Parathyroid adenoma (tissue), 2 donors: ENCODE results near the gene CD58.

Source experiments
- H2AFZ ChIP-seq: fragments of 300-600 bp; sonication (generic); one replicate; pipeline ENCODE4 v1.7.0; 2017; ENCODE audit warnings: antibody characterized with exemption, mild to moderate bottlenecking
- H3K27ac ChIP-seq: fragments of 300-600 bp; sonication (generic); one replicate; pipeline ENCODE4 v1.7.0; 2017
- H3K27me3 ChIP-seq: fragments of 300-600 bp; sonication (generic); one replicate; pipeline ENCODE4 v1.7.0; 2017; ENCODE audit warnings: low read length; ENCODE audit not compliant: control insufficient read depth, insufficient read depth
- H3K36me3 ChIP-seq: fragments of 300-600 bp; sonication (generic); one replicate; pipeline ENCODE4 v1.7.0; 2017; ENCODE audit warnings: low read length; ENCODE audit not compliant: control insufficient read depth, insufficient read depth
- H3K4me1 ChIP-seq: fragments of 300-600 bp; sonication (generic); one replicate; pipeline ENCODE4 v1.7.0; 2017; ENCODE audit warnings: control low read depth
- H3K4me2 ChIP-seq: fragments of 300-600 bp; sonication (generic); one replicate; pipeline ENCODE4 v1.7.0; 2017; ENCODE audit warnings: low read length
- H3K4me3 ChIP-seq: fragments of 300-600 bp; sonication (generic); one replicate; pipeline ENCODE4 v1.7.0; 2017; ENCODE audit warnings: low read depth, low read length
- H3K79me2 ChIP-seq: fragments of 300-600 bp; sonication (generic); one replicate; pipeline ENCODE4 v1.7.0; 2017; ENCODE audit warnings: control low read depth
- H3K9ac ChIP-seq: fragments of 300-600 bp; sonication (generic); one replicate; pipeline ENCODE4 v1.7.0; 2017; ENCODE audit warnings: mild to moderate bottlenecking
- H3K9me3 ChIP-seq: fragments of 300-600 bp; sonication (generic); one replicate; pipeline ENCODE4 v1.7.0; 2017; ENCODE audit warnings: low read length; ENCODE audit not compliant: control insufficient read depth
- TF ChIP-seq, protein P1 (sequence below): fragments of 300-600 bp; sonication (generic); IDR thresholded peaks from one replicate; pipeline ENCODE4 v1.7.0; 2017; ENCODE audit warnings: antibody characterized with exemption, mild to moderate bottlenecking
- donor health status: primary hyperparathyroidism.

Gene CD58

DNA sequence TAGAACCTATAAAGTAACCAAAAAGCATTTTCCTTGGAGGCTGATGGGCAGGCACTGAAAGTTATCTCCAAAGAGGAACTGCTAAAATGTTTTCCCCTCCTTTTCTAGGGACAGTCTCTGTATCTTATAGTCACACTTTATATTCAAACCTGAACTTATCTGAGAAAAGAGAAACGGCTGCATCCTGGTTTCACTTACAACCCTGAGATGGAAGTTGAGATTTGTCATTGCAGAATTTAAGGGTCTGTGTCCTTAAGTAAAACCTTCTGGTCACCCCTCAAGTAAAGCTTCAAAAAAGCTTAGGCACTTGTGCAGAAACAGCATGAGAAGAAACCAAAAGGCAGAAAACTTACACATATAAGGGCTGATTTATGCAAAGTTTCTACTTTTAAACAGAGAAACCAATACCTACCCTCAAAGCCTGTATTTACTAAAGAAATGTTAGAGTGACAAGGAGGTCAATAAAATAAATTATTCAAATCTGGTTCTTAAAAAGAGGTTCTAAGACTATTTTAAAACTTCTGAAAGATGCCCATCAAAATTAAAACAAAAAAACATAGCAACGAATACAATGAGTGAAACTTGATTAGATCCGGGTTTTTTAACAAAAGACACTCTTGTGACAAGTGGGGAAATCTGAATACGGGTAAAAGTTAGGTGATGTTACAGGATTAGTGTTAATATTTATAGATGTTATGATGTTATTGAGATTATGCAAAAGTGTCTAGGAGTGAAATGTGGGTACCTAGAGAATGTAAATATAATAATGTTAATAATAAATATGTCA, 9.9 kb downstream of the CD58 start:
- Histone ChIP-seq H2AFZ (no peak overlapping the region), H3K4me1 (no peaks in the 10 kb centered on the region), H3K9ac (no peak overlapping the region), H3K27ac (no peak overlapping the region), H3K79me2 (no peaks in the 10 kb centered on the region), H3K27me3 (no peaks in the 10 kb centered on the region), H3K4me2 (no peak overlapping the region), H3K36me3 (no peaks in the 10 kb centered on the region), H3K9me3 (no peaks in the 10 kb centered on the region), H3K4me3 (no peak overlapping the region)
- TF ChIP-seq, protein P1, sequence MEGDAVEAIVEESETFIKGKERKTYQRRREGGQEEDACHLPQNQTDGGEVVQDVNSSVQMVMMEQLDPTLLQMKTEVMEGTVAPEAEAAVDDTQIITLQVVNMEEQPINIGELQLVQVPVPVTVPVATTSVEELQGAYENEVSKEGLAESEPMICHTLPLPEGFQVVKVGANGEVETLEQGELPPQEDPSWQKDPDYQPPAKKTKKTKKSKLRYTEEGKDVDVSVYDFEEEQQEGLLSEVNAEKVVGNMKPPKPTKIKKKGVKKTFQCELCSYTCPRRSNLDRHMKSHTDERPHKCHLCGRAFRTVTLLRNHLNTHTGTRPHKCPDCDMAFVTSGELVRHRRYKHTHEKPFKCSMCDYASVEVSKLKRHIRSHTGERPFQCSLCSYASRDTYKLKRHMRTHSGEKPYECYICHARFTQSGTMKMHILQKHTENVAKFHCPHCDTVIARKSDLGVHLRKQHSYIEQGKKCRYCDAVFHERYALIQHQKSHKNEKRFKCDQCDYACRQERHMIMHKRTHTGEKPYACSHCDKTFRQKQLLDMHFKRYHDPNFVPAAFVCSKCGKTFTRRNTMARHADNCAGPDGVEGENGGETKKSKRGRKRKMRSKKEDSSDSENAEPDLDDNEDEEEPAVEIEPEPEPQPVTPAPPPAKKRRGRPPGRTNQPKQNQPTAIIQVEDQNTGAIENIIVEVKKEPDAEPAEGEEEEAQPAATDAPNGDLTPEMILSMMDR: no peak

DNA sequence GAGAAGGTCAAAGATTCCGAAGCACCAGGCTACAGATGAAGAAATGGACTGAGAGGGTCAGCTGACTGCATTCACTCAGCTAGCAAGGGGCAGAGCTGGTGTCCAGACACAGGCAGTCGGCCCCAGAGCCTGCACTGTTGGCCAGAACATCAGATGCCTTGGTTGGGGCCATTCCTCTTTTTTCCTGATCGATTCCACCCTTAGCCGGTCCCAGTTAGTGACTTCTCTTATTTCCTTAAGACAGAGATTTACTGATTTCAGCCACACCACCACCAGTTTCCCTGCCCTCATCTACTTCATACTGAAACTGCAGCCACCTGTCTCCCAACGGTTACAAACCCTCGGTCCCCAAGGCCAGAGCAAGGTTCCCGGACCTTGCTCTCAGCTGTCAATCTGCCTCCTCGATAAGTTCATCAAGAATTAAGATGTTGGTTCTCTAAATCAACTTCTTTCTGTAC, 11.5 kb downstream of the CD58 start:
- H3K9ac ChIP-seq: no peak overlapping the region
- no peak overlapping the region for H3K4me3 ChIP-seq
- TF ChIP-seq, protein P1: no peak
- H3K4me2 ChIP-seq: no peak overlapping the region
- H3K79me2 ChIP-seq: no peaks in the 10 kb centered on the region
- H3K27me3 ChIP-seq: no peaks in the 10 kb centered on the region
- H3K27ac ChIP-seq: no peak overlapping the region
- no peak overlapping the region for H2AFZ ChIP-seq
- no peaks in the 10 kb centered on the region for H3K9me3 ChIP-seq
- no peaks in the 10 kb centered on the region for H3K4me1 ChIP-seq
- H3K36me3 ChIP-seq: no peaks in the 10 kb centered on the region

DNA sequence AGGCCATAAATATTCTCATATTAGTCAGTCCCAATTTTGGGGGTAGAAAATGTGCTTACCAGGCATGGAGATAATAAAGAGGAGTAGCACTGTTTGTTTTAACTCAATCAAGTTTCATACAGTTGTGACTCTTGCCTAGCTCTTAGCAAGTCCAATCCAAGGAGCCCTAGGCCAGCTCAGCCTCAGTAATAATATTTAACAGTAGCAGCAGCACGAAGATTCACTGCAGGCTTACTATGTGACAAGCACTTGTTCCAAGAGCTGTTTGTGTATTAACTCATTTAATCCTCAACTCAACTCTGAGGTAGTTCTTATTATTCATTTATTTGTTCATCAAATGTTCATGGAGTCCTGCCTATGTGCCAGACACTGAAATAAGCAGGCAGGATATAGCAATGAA, 12.3 kb downstream of the CD58 start:
- H3K4me2 ChIP-seq: no peak overlapping the region
- H2AFZ ChIP-seq: no peak overlapping the region
- no peak overlapping the region for H3K27ac ChIP-seq
- TF ChIP-seq, protein P1: no peak
- no peaks in the 10 kb centered on the region for H3K9me3 ChIP-seq
- H3K9ac ChIP-seq: no peak overlapping the region
- no peaks in the 10 kb centered on the region for H3K4me1 ChIP-seq
- H3K27me3 ChIP-seq: no peaks in the 10 kb centered on the region
- no peak overlapping the region for H3K4me3 ChIP-seq
- H3K36me3 ChIP-seq: no peaks in the 10 kb centered on the region
- H3K79me2 ChIP-seq: no peaks in the 10 kb centered on the region

DNA sequence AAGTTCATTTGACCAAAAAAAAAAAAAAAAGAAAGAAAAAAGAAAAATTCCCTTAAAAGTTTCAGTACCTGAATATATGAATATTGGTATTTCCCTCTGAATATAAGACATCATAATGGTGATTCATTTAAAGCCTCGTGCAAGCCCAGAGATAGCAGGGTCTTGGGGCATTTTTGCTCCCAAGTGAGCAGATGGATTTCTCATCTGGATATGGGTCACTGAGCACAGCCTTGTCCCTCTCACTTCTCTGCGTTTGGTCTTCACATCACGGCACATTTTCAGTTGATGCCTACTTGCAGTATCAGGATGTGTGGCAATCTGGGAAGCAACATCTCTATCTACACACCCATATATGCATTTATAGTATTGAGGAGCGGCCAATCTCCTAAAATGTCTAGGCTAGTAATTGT, 12.7 kb downstream of the CD58 start:
- TF ChIP-seq, protein P1: no peak
- no peak overlapping the region for H3K27ac ChIP-seq
- H3K4me1 ChIP-seq: no peaks in the 10 kb centered on the region
- H3K4me3 ChIP-seq: no peak overlapping the region
- H3K27me3 ChIP-seq: no peaks in the 10 kb centered on the region
- no peak overlapping the region for H3K9ac ChIP-seq
- H3K79me2 ChIP-seq: no peaks in the 10 kb centered on the region
- H2AFZ ChIP-seq: no peak overlapping the region
- H3K9me3 ChIP-seq: no peaks in the 10 kb centered on the region
- no peaks in the 10 kb centered on the region for H3K36me3 ChIP-seq
- H3K4me2 ChIP-seq: no peak overlapping the region

DNA sequence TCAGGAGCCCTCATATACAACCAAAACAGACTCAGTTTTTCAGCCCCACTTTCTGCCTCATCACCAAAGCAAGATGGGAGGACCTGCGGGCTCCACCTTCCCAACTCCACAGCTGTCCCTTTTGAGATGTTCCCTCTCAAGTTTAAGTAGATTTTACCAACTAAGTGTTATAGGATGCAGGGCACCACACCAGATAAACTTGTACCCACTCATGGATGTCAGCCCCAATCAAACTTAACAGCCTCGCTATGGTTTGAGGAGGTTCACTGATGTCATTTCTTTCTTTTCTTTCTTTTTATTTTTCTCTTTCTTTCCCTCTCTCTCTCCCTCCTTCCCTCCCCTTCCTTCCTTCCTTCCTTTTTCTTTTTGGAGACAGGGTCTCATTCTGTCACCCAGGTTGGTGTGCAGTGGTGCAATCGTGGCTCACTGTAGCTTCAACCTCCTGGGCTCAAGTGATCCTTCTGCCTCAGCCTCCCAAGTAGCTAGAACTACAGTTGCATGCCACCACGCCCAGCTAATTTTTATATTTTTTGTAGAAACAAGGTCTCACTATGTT, 13.4 kb downstream of the CD58 start:
- no peaks in the 10 kb centered on the region for H3K4me1 ChIP-seq
- H3K9me3 ChIP-seq: no peaks in the 10 kb centered on the region
- H3K4me3 ChIP-seq: no peak overlapping the region
- H3K36me3 ChIP-seq: no peaks in the 10 kb centered on the region
- H3K27me3 ChIP-seq: no peaks in the 10 kb centered on the region
- H3K9ac ChIP-seq: no peak overlapping the region
- no peaks in the 10 kb centered on the region for H3K79me2 ChIP-seq
- no peak overlapping the region for H2AFZ ChIP-seq
- TF ChIP-seq, protein P1: no peak
- no peak overlapping the region for H3K27ac ChIP-seq
- H3K4me2 ChIP-seq: no peak overlapping the region
